GM12891 (cell line): ENCODE measurements around the gene HNRNPAB.

Experiments
- POLR2A ChIP-seq: IDR thresholded peaks from 2 replicates; pipeline ENCODE4 v1.6.1; 2011; ENCODE audit warnings: low read depth, low read length, control low read depth
- POLR2AphosphoS5 ChIP-seq: IDR thresholded peaks from 2 replicates; pipeline ENCODE4 v1.6.1; 2011; ENCODE audit warnings: low read depth, low read length, control low read depth
- TAF1 ChIP-seq: IDR thresholded peaks from 2 replicates; pipeline ENCODE4 v1.6.1; 2011; ENCODE audit warnings: low read depth, low read length, control low read depth

GRCh38 chr5:178177569-178177968 is 26.8 kb upstream of the HNRNPAB start:
- TF ChIP-seq TAF1 (no peak), POLR2AphosphoS5 (no peak), POLR2A (no peak)
